Measurements from ENCODE around the gene RGS3.

GRCh38 chr9:113590991-113591898 is 127.7 kb downstream of the RGS3 start:
- TF ChIP-seq FOSL2 (IDR thresholded peaks at IDR 0.05) (no peak), FOSL2 (CRISPR knock-in tag; IDR thresholded peaks at IDR 0.05) (no peak), HOXA7 (CRISPR knock-in tag; IDR thresholded peaks at IDR 0.05) (no peak), CTCF (IDR thresholded peaks at IDR 0.05) (peak; percentile 96), POLR2A (IDR thresholded peaks at IDR 0.05; ENCODE audit: low read length) (no peak)

Measured in A549 (cell line).